H1 (cell line): Measurements from ENCODE around the gene LPAR2. TPM values are rescaled to one million over a fixed set of nuclear protein-coding genes. Genes with fewer than 3 reads are reported as not detected.

Source experiments
- CTCF ChIA-PET: fragments of 300-600 bp; sonication (Branson Sonifier 250); formaldehyde crosslinking; loops from one replicate; lab custom pipeline; 2021; ENCODE audit not compliant: partially characterized antibody; lab: Charles Lee
- POLR2A ChIA-PET: fragments of 300-600 bp; sonication (Branson Sonifier 250); formaldehyde crosslinking; loops from one replicate; lab custom pipeline; 2021; ENCODE audit warnings: inconsistent platforms; ENCODE audit not compliant: partially characterized antibody; lab: Charles Lee
- DNase-seq, 2 experiments: peaks; one replicate each; pipeline versions ENCODE4 v3.0.0 to v3.0.0-alpha.2; 2010 to 2022; ENCODE audit warnings: low spot score in 2 of 2, low read depth in 1 of 2, mixed read lengths in 1 of 2
- FAIRE-seq: peaks from 2 replicates; lab custom pipeline; 2011; peaks lifted over from hg19 to GRCh38; lab: Jason Lieb, UNC
- H2AFZ ChIP-seq: 2 replicates; pipeline ENCODE4 v1.8.1; 2012; ENCODE audit warnings: low read length, inconsistent platforms
- H2AK5ac ChIP-seq: 2 replicates; pipeline ENCODE4 v1.6.1; 2013; ENCODE audit warnings: low read depth, low read length
- H2BK120ac ChIP-seq: replicated peaks from 2 replicates; pipeline ENCODE3; 2013; ENCODE audit warnings: low read depth, low read length, inconsistent platforms
- H2BK12ac ChIP-seq: 2 replicates; pipeline ENCODE4 v1.6.1; 2013; ENCODE audit warnings: low read depth, low read length
- H2BK15ac ChIP-seq: 2 replicates; pipeline ENCODE4 v1.6.1; 2013; ENCODE audit warnings: low read length
- H2BK20ac ChIP-seq: 2 replicates; pipeline ENCODE4 v1.6.1; 2013; ENCODE audit warnings: low read length
- H2BK5ac ChIP-seq: 2 replicates; pipeline ENCODE4 v1.6.1; 2013; ENCODE audit warnings: low read depth, low read length
- H3K14ac ChIP-seq: 2 replicates; pipeline ENCODE4 v1.6.1; 2013; ENCODE audit warnings: inconsistent platforms; ENCODE audit not compliant: insufficient read length
- H3K18ac ChIP-seq: 2 replicates; pipeline ENCODE4 v1.6.1; 2013; ENCODE audit warnings: low read length; ENCODE audit errors: extremely low read depth
- H3K23ac ChIP-seq: 2 replicates; pipeline ENCODE4 v1.6.1; 2013; ENCODE audit warnings: inconsistent platforms; ENCODE audit not compliant: insufficient read length
- H3K23me2 ChIP-seq: 2 replicates; pipeline ENCODE4 v1.6.1; 2013; ENCODE audit warnings: low read depth, low read length
- H3K27ac ChIP-seq: 2 replicates; pipeline ENCODE4 v1.6.1; 2011; ENCODE audit warnings: low read depth, low read length, inconsistent platforms
- H3K27me3 ChIP-seq, 4 experiments: replicated peaks in 1 of 4; 1 replicate in 1 of 4; 2 replicates in 3 of 4; pipeline versions ENCODE4 v1.6.1 to v1.8.1; 2011 to 2013; ENCODE audit warnings: low read length in 3 of 4, mild to moderate bottlenecking in 3 of 4, inconsistent platforms in 2 of 4, mixed read lengths in 2 of 4, moderate library complexity in 1 of 4; ENCODE audit not compliant: control insufficient read depth in 3 of 4, insufficient read depth in 3 of 4; ENCODE audit errors: extremely low read depth in 1 of 4
- H3K36me3 ChIP-seq, 4 experiments: 2 replicates each; pipeline versions ENCODE4 v1.6.1 to v1.8.1; 2011 to 2013; ENCODE audit warnings: mild to moderate bottlenecking in 4 of 4, low read length in 3 of 4, moderate library complexity in 2 of 4, control low read depth in 1 of 4, inconsistent platforms in 1 of 4; ENCODE audit not compliant: insufficient read depth in 4 of 4, control insufficient read depth in 2 of 4
- H3K4ac ChIP-seq: replicated peaks from 2 replicates; pipeline ENCODE3; 2013; ENCODE audit warnings: low read length, low read depth, mixed read lengths, inconsistent platforms; ENCODE audit not compliant: insufficient read length
- H3K4me1 ChIP-seq, 4 experiments: replicated peaks in 1 of 4; 1 replicate in 1 of 4; 2 replicates in 3 of 4; pipeline versions ENCODE4 v1.6.1 to v1.8.1; 2011 to 2013; ENCODE audit warnings: low read length in 3 of 4, inconsistent platforms in 2 of 4, mixed read lengths in 1 of 4; ENCODE audit not compliant: insufficient read depth in 4 of 4, control insufficient read depth in 3 of 4
- H3K4me2 ChIP-seq, 2 experiments: 2 replicates each; pipeline versions ENCODE4 v1.6.1 to v1.8.1; 2011 to 2013; ENCODE audit warnings: low read depth in 2 of 2, low read length in 2 of 2, control low read depth in 1 of 2, inconsistent platforms in 1 of 2, mild to moderate bottlenecking in 1 of 2; ENCODE audit not compliant: insufficient read depth in 1 of 2
- H3K4me3 ChIP-seq, 4 experiments: fragments of 200-600, 300-600 bp in 1 of 4; sonication (generic), shearing (Covaris generic), sonication (Bioruptor Twin) in 1 of 4; 2 replicates each; pipeline versions ENCODE4 v1.5.1 to v1.8.1; 2011 to 2016; ENCODE audit warnings: low read length in 4 of 4, low read depth in 3 of 4, control low read depth in 2 of 4, inconsistent platforms in 2 of 4, mild to moderate bottlenecking in 2 of 4, mixed read lengths in 1 of 4, moderate library complexity in 1 of 4; ENCODE audit not compliant: insufficient read depth in 2 of 4; ENCODE audit errors: extremely low read depth in 1 of 4
- H3K56ac ChIP-seq: replicated peaks from 2 replicates; pipeline ENCODE3; 2013; ENCODE audit warnings: low read depth, mild to moderate bottlenecking, mixed read lengths, low read length, inconsistent platforms; ENCODE audit not compliant: insufficient read length
- H3K79me1 ChIP-seq: 2 replicates; pipeline ENCODE4 v1.6.1; 2013; ENCODE audit warnings: low read depth, low read length, control low read depth
- H3K79me2 ChIP-seq, 2 experiments: 2 replicates each; pipeline versions ENCODE4 v1.6.1 to v1.8.1; 2012 to 2013; ENCODE audit warnings: low read length in 2 of 2, mild to moderate bottlenecking in 2 of 2, inconsistent platforms in 1 of 2; ENCODE audit not compliant: insufficient read depth in 2 of 2, control insufficient read depth in 1 of 2
- H3K9ac ChIP-seq, 4 experiments: replicated peaks in 1 of 4; 1 replicate in 1 of 4; 2 replicates in 3 of 4; pipeline versions ENCODE4 v1.6.1 to v1.8.1; 2011 to 2013; ENCODE audit warnings: low read depth in 3 of 4, low read length in 3 of 4, control low read depth in 2 of 4, mild to moderate bottlenecking in 2 of 4, moderate library complexity in 2 of 4, inconsistent platforms in 1 of 4; ENCODE audit errors: extremely low read depth in 1 of 4
- H3K9me3 ChIP-seq, 2 experiments: 2 replicates each; pipeline versions ENCODE4 v1.6.1 to v1.8.1; 2012 to 2013; ENCODE audit warnings: mild to moderate bottlenecking in 2 of 2, moderate library complexity in 2 of 2, control low read depth in 1 of 2, inconsistent platforms in 1 of 2, low read depth in 1 of 2, low read length in 1 of 2, mixed read lengths in 1 of 2; ENCODE audit not compliant: insufficient read depth in 2 of 2
- H4K20me1 ChIP-seq, 2 experiments: replicated peaks in 1 of 2; 2 replicates each; pipeline versions ENCODE3 to v1.8.1; 2011 to 2013; ENCODE audit warnings: inconsistent platforms in 2 of 2, low read length in 2 of 2, mild to moderate bottlenecking in 1 of 2; ENCODE audit not compliant: insufficient read depth in 2 of 2, control insufficient read depth in 1 of 2
- H4K5ac ChIP-seq: 2 replicates; pipeline ENCODE4 v1.6.1; 2013; ENCODE audit warnings: low read length, low read depth, mixed read lengths, inconsistent platforms; ENCODE audit not compliant: insufficient read length
- H4K8ac ChIP-seq: 2 replicates; pipeline ENCODE4 v1.8.0; 2013; ENCODE audit warnings: mild to moderate bottlenecking, moderate library complexity, low read length, inconsistent platforms; ENCODE audit not compliant: insufficient read depth; ENCODE audit errors: extremely low read depth
- H4K91ac ChIP-seq: replicated peaks from 2 replicates; pipeline ENCODE3; 2013; ENCODE audit warnings: low read length, mixed read lengths, inconsistent platforms; ENCODE audit not compliant: insufficient read length
- MAX ChIP-seq: IDR thresholded peaks from 2 replicates; pipeline ENCODE4 v1.6.1; 2012; ENCODE audit warnings: inconsistent platforms
- SP2 ChIP-seq: IDR thresholded peaks from 2 replicates; pipeline ENCODE4 v1.6.1; 2012; ENCODE audit warnings: mild to moderate bottlenecking, low read length, inconsistent platforms
- ZNF274 ChIP-seq: IDR thresholded peaks from 2 replicates; pipeline ENCODE4 v1.7.0; 2012; ENCODE audit warnings: low read length, borderline replicate concordance; ENCODE audit errors: extremely low read depth
- WGBS, 2 experiments: shearing (Covaris generic) in 1 of 2; methylation state at CpG; one replicate each; pipeline versions ENCODE4 v1.1.6 to v1.1.7; 2013 to 2015; ENCODE audit warnings: low lambda C conversion rate in 2 of 2, mixed read lengths in 2 of 2, inconsistent platforms in 1 of 2, low coverage in 1 of 2, missing lambda C conversion rate in 1 of 2; ENCODE audit not compliant: insufficient replicate concordance in 2 of 2, insufficient coverage in 1 of 2, insufficient read length in 1 of 2; ENCODE audit errors: extremely low coverage in 1 of 2, missing lambda C conversion rate in 1 of 2; 5-methylcytosine and 5-hydroxymethylcytosine counted together
- polyA plus RNA-seq, 7 experiments: library from polyadenylated mRNA; depleted of rRNA in 3 of 7; stranded (reverse) in 5 of 7; unstranded in 2 of 7; fragments of >200 nt in 5 of 7; fragments of 200-250 nt in 2 of 7; gene quantifications; 1 replicate in 5 of 7; 2 replicates in 1 of 7; 4 replicates in 1 of 7; pipeline versions ENCODE4 v1.2.1 to v1.2.3, GENCODE V29; 2011 to 2013; ENCODE audit warnings: missing spikeins in 2 of 7, mixed read lengths in 2 of 7
- total RNA-seq: library from RNA; stranded (reverse); fragmentation: NEBNext Ultra II Directional; extraction: Animal tissue kit (Norgen Biotek cat#: 25700); gene quantifications from 2 replicates; pipeline ENCODE4 v1.2.1, GENCODE V29; 2021

The LPAR2 gene
- total and polyA plus RNA-seq, 2 of the 8 experiments (the other 6 are each of a cell fraction or from before 2014, with no cell fraction given), result 47.6 to 70.2 TPM

DNA sequence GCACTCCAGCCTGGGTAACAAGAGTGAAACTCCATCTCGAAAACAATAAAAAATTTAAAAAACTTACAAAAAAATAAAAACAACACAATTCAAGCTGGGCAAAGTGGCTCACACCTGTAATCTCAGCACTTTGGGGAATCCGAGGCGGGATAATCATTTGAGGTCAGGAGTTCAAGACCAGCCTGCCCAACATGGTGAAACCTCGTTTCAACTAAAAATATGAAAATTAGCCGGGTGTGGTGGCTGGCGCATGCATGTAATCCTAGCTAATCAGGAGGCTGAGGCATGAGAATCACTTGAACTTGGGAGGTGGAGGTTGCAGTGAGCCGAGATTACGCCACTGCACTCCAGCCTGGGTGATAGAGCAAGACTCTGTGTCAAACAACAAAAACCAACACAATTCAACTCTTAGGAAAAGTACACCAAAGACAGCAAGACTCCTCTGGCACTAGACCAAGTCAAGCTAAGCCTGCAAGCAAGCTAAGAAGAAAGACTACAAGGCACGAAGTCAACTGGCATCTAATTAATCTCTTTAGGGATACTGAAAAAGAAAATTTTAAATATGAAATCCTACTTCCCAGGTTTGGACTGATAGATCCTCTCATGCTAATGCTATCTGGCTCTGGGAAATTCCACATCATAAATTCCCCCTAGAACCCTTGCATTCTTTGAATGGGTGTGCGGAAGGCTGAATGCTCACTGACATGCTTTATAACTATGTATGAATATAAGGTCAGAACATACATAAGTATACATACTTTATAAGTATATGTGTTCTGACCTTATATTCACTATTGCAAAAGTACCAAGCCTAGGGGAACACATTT, 17.4 kb downstream of the LPAR2 start:
- no peaks in the 10 kb centered on the region for H3K79me1 ChIP-seq
- TF ChIP-seq ZNF274 (no peak), MAX (no peak), SP2 (no peak)
- no peaks in the 10 kb centered on the region for H3K23me2 ChIP-seq
- no peak overlapping the region for H4K5ac ChIP-seq
- CTCF ChIA-PET, result interaction anchor here (0.9 to 1.4 kb wide), 2 partner anchors 33 to 56 kb away, joined by 3 to 5 read pairs; partner anchors contain the start of gene GMIP
- H3K27ac ChIP-seq, result no peak overlapping the region
- no peak overlapping the region for H2BK12ac ChIP-seq
- no peak overlapping the region for H3K4me3 ChIP-seq
- no peak overlapping the region for H3K4ac ChIP-seq
- H2BK20ac ChIP-seq, result no peak overlapping the region
- DNase-seq (no peak), FAIRE-seq (no peak)
- no peak overlapping the region for H2AK5ac ChIP-seq
- H2AFZ ChIP-seq, result no peak overlapping the region
- H3K9ac ChIP-seq, result no peak overlapping the region
- POLR2A ChIA-PET, result interaction anchor here (0.6 to 1.7 kb wide), 2 partner anchors 18 to 30 kb away, joined by 3 read pairs; no protein-coding TSS in a partner anchor
- H2BK120ac ChIP-seq, result no peak overlapping the region
- no peak overlapping the region for H4K8ac ChIP-seq
- H4K91ac ChIP-seq, result no peak overlapping the region
- H3K18ac ChIP-seq, result no peak overlapping the region
- H3K36me3 ChIP-seq, result no peaks in the 10 kb centered on the region
- H3K4me1 ChIP-seq, result no peaks in the 10 kb centered on the region
- H3K56ac ChIP-seq, result no peak overlapping the region
- WGBS, 2 experiments, result 92% methylated on average over 10 of the region's 10 CpGs; no CpG with 5 or more reads in 1 of the 2 experiments
- no peak overlapping the region for H3K14ac ChIP-seq
- H3K79me2 ChIP-seq, result no peaks in the 10 kb centered on the region
- H2BK15ac ChIP-seq, result no peak overlapping the region
- H2BK5ac ChIP-seq, result no peak overlapping the region
- H3K27me3 ChIP-seq, result no peaks in the 10 kb centered on the region
- H3K4me2 ChIP-seq, result no peak overlapping the region
- H3K23ac ChIP-seq, result no peak overlapping the region
- H3K9me3 ChIP-seq, result no peaks in the 10 kb centered on the region
- no peaks in the 10 kb centered on the region for H4K20me1 ChIP-seq
